Panc1 (cell line): ENCODE results near the gene PAOX.

ENCODE experiments used
- CTCF ChIP-seq: fragments of 450-650 bp; IDR thresholded peaks from 2 replicates; pipeline ENCODE4 v1.5.1; 2017; ENCODE audit warnings: mild to moderate bottlenecking
- POLR2AphosphoS5 ChIP-seq: IDR thresholded peaks from 2 replicates; pipeline ENCODE4 v1.6.1; 2012; ENCODE audit warnings: mild to moderate bottlenecking, low read depth, low read length, moderate library complexity
- TF ChIP-seq, protein P1 (sequence below), 2 experiments: IDR thresholded peaks; 2 replicates each; pipeline ENCODE4 v1.6.1; 2011 to 2012; ENCODE audit warnings: low read depth in 2 of 2, control low read depth in 1 of 2, low read length in 1 of 2, mild to moderate bottlenecking in 1 of 2, moderate library complexity in 1 of 2; ENCODE audit not compliant: insufficient read depth in 1 of 2

- TF ChIP-seq CTCF, result no peak
- TF ChIP-seq POLR2AphosphoS5, result no peak
- TF ChIP-seq, protein P1, sequence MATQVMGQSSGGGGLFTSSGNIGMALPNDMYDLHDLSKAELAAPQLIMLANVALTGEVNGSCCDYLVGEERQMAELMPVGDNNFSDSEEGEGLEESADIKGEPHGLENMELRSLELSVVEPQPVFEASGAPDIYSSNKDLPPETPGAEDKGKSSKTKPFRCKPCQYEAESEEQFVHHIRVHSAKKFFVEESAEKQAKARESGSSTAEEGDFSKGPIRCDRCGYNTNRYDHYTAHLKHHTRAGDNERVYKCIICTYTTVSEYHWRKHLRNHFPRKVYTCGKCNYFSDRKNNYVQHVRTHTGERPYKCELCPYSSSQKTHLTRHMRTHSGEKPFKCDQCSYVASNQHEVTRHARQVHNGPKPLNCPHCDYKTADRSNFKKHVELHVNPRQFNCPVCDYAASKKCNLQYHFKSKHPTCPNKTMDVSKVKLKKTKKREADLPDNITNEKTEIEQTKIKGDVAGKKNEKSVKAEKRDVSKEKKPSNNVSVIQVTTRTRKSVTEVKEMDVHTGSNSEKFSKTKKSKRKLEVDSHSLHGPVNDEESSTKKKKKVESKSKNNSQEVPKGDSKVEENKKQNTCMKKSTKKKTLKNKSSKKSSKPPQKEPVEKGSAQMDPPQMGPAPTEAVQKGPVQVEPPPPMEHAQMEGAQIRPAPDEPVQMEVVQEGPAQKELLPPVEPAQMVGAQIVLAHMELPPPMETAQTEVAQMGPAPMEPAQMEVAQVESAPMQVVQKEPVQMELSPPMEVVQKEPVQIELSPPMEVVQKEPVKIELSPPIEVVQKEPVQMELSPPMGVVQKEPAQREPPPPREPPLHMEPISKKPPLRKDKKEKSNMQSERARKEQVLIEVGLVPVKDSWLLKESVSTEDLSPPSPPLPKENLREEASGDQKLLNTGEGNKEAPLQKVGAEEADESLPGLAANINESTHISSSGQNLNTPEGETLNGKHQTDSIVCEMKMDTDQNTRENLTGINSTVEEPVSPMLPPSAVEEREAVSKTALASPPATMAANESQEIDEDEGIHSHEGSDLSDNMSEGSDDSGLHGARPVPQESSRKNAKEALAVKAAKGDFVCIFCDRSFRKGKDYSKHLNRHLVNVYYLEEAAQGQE (IDR thresholded peaks at IDR 0.05; ENCODE audit: insufficient read depth in 1 of 2, low read depth in 2 of 2, low read length in 1 of 2), result no peak
Measured at GRCh38 chr10:133336577-133337369, 42.3 kb upstream of the PAOX start, which contains the start of gene CALY.
